ENCODE results near the gene TCIRG1. TPM values are rescaled to one million over a fixed set of nuclear protein-coding genes. Genes with fewer than 3 reads are reported as not detected.

The TCIRG1 gene
- polyA plus RNA-seq, 1 experiment, result 26.5 TPM

GRCh38 chr11:68037411-68038225 lies 1.2 kb upstream of the TCIRG1 start:
- Histone ChIP-seq H3K27ac (ENCODE audit: low read depth, low read length) (no peak overlapping the region), H3K4me3 (ENCODE audit: low read depth, low read length) (no peak overlapping the region), H3K9me3 (ENCODE audit: control insufficient read depth, insufficient read depth, low read length) (no peaks in the 10 kb centered on the region; the same call in 1 of the 2 replicates), H3K27me3 (ENCODE audit: control insufficient read depth, insufficient read depth, low read length) (no peaks in the 10 kb centered on the region)
- CTCF ChIA-PET, result no interaction called here
- POLR2A ChIA-PET, result interaction anchor here (1.0 to 2.0 kb wide), 2 partner anchors 8 to 234 kb away, joined by 3 to 5 read pairs; partner anchors contain the start of genes C11orf24 and NDUFS8
- TF ChIP-seq, protein P1, sequence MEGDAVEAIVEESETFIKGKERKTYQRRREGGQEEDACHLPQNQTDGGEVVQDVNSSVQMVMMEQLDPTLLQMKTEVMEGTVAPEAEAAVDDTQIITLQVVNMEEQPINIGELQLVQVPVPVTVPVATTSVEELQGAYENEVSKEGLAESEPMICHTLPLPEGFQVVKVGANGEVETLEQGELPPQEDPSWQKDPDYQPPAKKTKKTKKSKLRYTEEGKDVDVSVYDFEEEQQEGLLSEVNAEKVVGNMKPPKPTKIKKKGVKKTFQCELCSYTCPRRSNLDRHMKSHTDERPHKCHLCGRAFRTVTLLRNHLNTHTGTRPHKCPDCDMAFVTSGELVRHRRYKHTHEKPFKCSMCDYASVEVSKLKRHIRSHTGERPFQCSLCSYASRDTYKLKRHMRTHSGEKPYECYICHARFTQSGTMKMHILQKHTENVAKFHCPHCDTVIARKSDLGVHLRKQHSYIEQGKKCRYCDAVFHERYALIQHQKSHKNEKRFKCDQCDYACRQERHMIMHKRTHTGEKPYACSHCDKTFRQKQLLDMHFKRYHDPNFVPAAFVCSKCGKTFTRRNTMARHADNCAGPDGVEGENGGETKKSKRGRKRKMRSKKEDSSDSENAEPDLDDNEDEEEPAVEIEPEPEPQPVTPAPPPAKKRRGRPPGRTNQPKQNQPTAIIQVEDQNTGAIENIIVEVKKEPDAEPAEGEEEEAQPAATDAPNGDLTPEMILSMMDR (IDR thresholded peaks at IDR 0.05; ENCODE audit: low read depth, low read length), result no peak
- no peak for DNase-seq (ENCODE audit: low read depth, low spot score)

- TF ChIP-seq, protein P1 (IDR thresholded peaks at IDR 0.05; ENCODE audit: low read depth, low read length), result no peak
- POLR2A ChIA-PET, result interaction anchor here (1.0 to 2.0 kb wide), 2 partner anchors 8 to 234 kb away, joined by 3 to 5 read pairs; partner anchors contain the start of genes C11orf24 and NDUFS8
- Histone ChIP-seq H3K9me3 (ENCODE audit: control insufficient read depth, insufficient read depth, low read length) (no peaks in the 10 kb centered on the region; the same call in 1 of the 2 replicates), H3K4me3 (ENCODE audit: low read depth, low read length) (peak overlapping the region; percentile 70), H3K27me3 (ENCODE audit: control insufficient read depth, insufficient read depth, low read length) (no peaks in the 10 kb centered on the region), H3K27ac (ENCODE audit: low read depth, low read length) (peak overlapping the region; percentile 68)
- CTCF ChIA-PET, result interaction anchor here (0.6 kb wide), 1 partner anchor 29 kb away, joined by 3 read pairs; no protein-coding TSS in a partner anchor
- DNase-seq (ENCODE audit: low read depth, low spot score), result no peak
Measured at GRCh38 chr11:68038226-68038717, 553 bp upstream of the TCIRG1 start.

GRCh38 chr11:68039526-68040086 lies 781 bp downstream of the TCIRG1 start:
- TF ChIP-seq, protein P1 (IDR thresholded peaks at IDR 0.05; ENCODE audit: low read depth, low read length), result no peak
- ChIA-PET CTCF (no interaction called here), POLR2A (interaction anchor here (0.9 to 1.1 kb wide), 2 partner anchors 12 to 29 kb away, joined by 3 read pairs; partner anchors contain the start of gene ALDH3B1)
- peak overlapping the region; percentile 70 for H3K4me3 ChIP-seq (ENCODE audit: low read depth, low read length)
- peak overlapping the region; percentile 81 for H3K27ac ChIP-seq (ENCODE audit: low read depth, low read length)
- no peak for DNase-seq (ENCODE audit: low read depth, low spot score)
- H3K27me3 ChIP-seq (ENCODE audit: control insufficient read depth, insufficient read depth, low read length), result no peaks in the 10 kb centered on the region
- H3K9me3 ChIP-seq (ENCODE audit: control insufficient read depth, insufficient read depth, low read length), result no peaks in the 10 kb centered on the region; the same call in 1 of the 2 replicates

- no peaks in the 10 kb centered on the region; the same call in 1 of the 2 replicates for H3K9me3 ChIP-seq (ENCODE audit: control insufficient read depth, insufficient read depth, low read length)
- POLR2A ChIA-PET, result interaction anchor here (0.9 to 1.2 kb wide), 3 partner anchors 11 to 37 kb away, joined by 3 read pairs; partner anchors contain the start of gene ALDH3B1
- DNase-seq (ENCODE audit: low read depth, low spot score), result peak; percentile 42
- TF ChIP-seq, protein P1 (IDR thresholded peaks at IDR 0.05; ENCODE audit: low read depth, low read length), result no peak
- CTCF ChIA-PET, result no interaction called here
- no peaks in the 10 kb centered on the region for H3K27me3 ChIP-seq (ENCODE audit: control insufficient read depth, insufficient read depth, low read length)
- peak overlapping the region; percentile 81 for H3K27ac ChIP-seq (ENCODE audit: low read depth, low read length)
- peak overlapping the region; percentile 70 for H3K4me3 ChIP-seq (ENCODE audit: low read depth, low read length)
Measured at GRCh38 chr11:68040101-68040956, 1.5 kb downstream of the TCIRG1 start.

Data from AG04450 (cell line).